HG03064 (cell line): ENCODE results near the gene TTC34.

Source experiments
- ATAC-seq: cut with Tn5 transposase; IDR thresholded peaks from one replicate; pipeline ENCODE4 v1.9.1; 2021; ENCODE audit warnings: low read depth; ENCODE audit not compliant: unreplicated experiment

TTC34 gene

DNA sequence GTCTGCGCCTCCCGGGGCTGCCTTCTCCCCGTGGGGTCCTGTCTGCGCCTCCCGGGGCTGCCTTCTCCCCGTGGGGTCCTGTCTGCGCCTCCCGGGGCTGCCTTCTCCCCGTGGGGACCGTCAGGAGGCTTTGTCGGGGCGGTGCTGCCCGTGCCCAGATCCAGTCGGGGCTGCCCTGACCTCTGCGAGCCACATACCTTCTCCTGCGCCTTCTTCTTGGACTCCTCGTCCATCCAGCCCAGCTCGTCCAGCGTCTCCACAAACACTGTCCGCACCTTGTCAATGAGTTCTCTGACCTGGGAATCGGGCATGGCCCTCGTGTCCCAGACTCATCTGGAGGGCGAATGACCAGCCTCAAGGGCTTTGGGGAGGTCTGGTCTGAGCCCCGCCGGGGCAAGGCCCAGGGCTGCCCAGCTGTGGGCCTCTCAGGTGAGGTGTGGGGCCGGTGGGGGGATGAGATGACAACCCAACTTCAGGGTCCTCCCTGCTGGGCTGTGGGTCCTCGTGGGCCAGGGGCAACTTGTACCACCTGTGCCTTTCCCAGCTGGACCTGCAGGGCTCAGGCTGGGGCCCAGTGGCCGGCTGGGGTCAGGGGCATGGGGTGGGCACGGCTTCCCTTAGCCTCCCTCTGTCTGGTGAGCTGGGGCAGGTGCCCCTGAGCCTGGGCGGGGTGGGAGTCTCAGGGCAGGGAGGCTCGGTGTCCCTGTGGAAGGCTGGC is 205.5 kb downstream of the TTC34 start:
- ATAC-seq: no peak

DNA sequence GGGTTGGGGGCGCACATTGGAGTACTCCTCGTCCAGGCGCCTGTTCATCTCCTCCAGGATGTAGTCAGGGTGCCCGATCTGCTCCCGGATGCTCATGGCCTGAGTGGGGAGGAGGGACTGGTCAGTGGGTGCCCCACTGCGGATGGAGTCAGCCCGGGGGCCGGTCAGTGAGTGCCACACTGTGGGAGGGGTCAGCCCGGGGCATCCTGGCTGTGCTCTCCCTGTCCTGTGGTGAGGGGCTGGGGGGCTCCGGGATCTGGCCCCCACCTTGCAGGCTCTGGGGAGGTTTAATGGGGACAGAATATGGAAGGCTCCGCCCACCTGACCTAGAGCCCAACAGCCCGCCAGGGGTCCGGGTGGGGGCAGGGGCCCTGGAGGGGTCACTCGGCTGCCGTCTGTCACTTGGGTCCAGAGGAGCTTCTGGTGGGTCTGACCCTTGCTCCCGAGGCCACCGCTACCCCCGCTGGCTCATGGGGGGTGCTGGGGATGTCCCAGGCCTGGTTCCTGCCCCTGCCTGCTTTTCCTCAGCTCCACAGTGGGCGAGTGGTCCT is 206.2 kb downstream of the TTC34 start:
- ATAC-seq: no peak

DNA sequence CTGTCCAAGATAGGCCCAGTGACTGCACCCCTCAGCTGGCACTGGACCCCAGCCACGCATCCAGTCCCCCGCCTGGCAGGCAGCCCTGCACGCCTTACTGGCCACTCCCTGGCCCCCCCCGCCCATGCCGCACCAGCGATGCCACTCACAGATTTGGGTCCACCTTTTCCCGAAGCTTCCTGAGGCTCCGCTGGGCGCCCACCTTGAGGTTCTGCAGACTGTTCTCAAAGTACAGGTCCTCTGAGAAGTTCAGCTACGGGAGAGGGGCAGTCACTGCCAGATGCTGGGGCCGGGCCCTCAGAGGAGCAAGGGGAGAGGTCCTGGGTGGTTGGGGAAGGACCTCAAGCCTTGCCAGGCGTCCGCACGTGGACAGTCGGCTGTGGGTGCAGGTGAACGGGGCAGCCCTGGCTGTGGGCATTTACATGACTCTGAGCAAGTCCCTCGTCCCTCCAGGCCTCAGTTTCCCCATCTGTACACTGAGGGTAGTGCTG is 206.8 kb downstream of the TTC34 start:
- ATAC-seq: no peak

DNA sequence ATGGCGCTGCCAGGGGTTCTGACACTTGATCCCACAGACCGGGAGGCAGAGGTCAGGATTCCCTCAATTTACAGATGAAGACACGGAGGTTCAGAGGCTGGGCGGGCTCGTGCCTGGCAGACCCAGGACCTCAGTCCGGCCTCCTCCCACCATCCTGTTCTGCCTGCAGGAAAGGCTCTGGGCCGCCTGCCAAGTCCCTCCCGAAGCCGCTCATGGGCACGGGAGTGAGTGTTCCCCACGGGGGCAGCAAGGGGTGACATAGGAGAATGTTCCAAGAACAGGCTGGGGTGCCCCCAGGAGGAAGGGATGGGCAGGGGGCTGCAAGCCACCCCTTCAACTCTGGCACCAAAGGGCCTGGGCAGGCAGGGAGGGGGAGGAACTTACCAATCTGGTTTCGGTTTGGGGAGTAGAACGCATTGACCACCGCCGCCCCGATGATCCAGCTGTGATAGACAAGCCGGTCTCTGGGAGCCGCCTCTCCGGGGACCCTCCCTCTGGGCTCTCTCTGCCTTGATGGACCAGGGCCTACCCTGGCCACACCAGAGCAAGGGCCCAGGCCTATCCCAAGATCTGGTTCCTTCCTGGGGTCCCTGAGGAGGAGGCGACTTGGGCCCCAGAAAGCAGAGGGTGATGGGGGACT is 207.4 kb downstream of the TTC34 start:
- ATAC-seq: no peak

DNA sequence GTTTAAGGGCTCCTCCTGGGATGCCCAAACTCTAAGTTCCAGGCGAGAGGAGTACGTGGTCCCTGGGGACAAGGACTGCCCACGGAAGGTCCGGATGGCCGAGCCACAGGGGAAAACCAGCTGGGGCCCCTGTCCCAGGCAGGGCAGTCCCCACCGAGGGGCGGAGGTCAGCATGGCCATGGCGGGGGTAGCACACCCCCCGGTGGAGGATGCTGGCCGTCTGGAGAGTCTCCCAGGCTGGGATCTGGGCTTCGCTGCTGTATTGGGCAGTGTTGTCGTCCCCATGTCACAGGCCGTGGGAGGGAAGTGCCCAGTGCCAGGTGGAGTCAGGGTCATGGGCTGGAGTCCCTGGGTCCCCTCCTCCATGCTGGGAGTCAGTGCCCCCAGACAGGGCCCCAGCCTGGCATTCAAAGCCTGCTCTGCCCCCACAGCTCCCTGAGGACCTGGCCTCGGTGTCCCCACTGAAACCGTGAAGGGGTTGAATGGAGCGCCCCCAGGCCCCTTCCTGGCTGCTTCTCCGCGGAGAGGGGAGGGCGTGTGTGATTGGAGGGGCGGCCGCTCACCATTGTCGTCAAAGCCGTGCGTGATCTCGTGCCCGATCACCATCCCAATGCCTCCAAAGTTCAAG is 208.1 kb downstream of the TTC34 start:
- ATAC-seq: no peak

DNA sequence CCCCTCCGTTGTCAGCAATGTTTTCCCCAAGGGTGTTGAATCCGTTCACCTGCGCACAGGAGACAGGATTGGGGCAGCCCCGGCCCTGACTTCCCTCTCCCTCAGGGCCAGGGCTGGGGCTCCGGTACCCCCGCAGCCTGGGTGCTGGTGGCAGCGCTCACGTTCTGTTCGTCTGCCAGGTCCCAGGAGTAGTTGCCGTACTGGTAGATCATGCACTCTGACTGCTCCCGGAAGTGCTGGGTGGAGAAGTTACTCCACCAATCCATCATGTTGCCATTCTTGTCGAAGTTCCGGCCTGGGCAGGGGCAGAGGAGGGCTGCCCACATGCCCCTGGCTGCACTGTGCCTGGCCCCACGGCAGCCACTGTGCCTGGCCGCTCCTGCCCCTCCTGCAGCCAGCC is 208.8 kb downstream of the TTC34 start:
- no peak for ATAC-seq

DNA sequence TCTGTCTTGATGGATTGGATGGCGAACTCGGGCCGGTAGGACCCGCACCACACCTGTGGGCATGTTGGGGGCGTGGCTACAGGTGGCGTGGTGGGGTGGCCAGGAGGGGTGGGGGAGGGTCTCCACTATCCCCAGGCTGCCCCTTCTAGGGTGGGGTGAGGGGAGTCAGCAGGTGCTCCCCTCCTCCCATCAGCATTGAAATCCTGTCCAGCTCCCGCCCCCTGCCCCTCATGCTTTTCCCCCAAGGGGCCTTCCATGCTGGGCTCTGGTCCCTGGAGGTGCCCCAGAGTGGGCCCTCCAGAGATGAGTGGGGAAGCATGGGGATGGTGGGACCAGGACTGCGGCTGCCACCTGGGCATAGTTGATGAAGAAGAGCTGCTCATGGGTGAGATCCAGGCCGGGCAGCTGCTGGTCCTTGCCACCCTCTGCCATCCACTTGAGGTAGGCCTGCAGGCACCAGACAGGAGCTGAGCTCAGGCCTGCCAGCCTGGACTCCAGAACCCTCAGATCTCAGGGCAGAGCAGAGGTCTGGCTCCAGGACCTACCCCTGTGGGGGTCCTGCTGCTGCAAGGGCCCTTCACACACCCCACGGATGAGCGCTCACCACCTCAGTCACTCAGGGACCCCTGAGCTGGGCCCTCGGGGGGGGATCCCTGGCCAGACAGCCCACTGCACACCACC is 209.8 kb downstream of the TTC34 start:
- no peak for ATAC-seq

DNA sequence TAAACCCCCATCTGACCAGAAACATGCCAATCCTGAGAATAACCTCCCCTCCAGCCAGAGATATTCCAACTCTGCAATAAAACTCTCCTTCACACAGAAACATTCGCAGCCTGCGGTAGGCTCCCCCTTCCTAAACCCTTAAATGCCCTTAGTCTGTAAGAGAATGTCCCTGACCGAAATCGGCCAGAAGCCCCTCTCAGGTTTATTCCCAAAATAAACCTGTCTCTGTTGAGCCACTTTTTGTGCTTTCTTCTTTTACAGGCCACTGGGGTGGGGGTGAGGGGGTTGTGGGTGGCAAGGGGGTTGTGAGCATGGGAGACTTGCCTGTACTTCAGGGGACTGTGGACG is 210.3 kb downstream of the TTC34 start:
- ATAC-seq: no peak

DNA sequence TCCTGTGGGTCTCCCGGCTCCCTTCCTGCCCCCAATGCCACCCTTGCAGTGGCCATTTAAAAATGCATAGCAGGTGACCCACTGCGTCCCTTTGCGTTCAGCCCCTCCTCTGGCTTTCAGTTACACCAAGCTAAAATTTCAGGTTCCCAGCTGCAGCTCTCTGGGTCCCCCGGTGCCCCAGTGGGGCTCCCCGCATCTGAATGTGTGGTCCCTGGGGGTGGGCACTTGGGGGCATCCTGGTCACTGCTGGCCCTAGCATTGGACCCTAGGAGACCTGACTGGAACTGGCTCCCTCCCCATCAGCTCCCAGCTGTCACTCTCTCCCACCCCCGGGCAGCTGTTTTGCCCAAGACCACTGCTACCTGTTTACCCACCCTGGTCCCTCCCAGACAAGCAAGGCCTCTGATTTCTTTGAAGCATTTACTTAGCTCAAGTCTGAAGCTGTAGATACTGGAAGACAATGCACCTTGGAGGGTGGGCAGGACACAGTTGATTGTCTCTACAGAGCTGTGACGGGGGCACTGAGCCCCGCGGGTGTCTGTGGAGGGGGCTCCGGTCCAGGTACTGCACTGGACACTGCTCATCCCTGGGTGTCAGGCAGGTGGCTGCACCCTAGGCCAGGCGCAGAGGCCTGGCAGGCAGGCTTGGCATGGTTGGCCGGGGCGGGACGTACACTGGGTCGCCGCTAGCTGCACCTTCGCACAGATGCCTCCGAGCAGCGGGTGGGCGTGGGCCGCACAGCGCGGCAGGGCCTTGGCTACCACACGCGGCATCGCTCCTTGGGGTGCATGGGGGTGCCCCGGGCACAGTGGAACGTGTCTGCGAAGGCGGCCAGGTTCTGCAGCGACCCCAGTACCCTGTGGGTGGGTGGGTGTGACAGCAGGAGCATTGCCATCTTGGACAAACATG is 211.0 kb downstream of the TTC34 start:
- ATAC-seq: no peak

DNA sequence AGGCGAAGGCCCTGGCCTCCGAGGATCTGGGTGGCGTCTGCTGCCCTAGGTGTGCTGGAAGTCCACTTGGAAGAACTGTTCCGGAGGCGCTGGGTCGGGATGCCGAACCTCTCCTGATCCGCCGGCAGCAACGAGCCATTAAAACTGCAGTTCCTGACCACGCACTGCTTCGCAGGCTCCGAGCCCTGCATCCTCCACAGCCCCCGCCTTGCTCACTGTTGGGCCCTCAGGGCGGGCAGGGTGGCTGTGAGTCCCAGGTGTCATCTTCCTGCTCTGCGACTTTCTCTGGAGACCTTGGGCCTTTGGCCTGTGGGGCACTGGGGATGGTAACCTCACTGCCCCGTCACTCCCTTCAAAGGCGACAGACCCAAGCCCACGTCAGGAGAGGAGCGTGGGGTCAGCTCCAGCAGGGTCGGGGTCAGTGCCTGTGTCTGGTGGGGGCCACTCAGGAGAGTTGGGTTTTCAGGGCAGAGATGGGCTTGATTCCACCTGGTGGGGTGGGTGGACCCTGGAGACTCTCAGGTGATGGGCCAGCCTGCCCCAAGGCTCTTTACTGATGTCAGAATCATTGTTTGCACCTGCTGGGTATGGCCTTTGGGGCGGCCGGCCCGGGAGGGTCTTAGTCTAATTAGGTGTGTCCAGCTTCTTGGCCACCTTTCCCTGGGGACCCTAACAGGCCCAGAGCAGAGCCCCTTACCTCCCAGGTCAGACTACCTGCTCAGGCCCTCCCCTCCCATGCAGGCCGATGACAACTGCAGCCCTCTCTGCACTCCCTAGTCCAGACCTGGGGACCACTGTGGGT is 211.9 kb downstream of the TTC34 start:
- no peak for ATAC-seq

DNA sequence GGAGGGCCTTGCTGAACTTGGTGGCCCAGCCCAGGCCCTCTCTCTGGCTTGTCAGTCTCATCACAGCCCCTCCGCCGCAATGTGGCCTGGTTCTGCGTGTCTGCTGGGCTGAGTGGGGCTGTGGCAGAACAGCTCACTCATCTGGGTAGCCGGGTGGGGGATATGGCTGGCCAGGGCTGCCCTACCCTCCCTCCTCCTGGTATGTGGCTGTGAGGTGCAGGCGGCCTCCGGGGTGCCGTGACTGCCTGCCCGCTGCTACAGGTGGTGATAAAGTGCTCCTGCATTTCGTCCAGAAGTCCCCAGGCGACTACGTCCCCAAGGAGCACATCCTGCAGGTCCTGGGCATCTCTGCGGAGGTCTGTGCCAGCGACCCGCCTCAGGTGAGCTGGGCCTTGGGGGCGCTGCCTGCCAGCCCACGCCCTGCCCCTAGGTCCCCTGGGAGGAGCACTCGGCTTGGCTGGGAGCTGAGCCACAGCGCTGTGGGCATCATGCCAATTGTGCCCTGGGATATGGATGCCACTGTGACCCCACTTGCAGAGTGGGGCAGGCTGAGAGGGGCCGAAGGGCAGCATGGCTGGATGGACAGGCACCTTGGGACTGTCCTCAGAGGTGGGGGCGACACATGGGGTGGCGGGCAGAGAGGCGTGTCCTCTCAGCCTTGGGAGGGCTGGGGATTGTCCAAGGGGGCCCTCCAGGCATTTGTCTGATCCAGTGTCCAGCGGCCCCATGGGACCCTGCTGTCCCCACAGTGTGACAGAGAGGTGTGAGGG is 212.6 kb downstream of the TTC34 start:
- no peak for ATAC-seq

DNA sequence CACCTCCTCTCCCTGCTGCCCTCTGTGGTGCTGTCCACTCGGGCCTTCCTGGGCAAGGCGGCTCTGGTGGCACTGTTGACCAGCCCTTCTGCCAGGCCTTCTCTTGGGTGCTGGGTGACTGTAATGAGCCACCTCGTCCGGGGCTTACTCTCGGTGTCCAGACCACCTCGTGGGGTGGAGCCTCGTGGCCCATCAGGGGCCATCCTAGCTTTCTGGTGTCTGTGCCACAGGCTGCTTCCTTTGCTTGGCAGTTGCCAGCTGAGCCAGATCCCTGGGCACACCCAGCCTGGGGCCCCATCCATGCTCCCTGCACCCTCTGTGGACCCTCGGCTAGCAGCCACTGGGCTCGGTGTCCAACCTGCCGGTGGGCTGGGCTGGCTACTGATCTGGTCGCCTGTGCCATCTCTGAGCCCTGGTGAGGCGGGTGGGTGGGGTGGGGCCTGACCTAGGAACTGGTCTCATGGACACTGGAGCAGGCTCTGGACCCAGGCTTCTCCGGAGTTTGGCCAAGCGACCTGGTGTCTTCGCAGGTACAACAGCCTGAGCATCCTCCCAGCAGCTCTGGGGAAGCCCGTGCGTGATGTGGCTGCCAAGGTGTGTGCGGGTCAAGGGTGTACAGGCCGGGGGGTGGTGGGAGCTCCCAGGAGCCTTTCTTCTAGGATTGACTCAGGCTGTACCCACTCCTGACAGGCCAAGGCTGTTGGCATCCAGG is 213.5 kb downstream of the TTC34 start:
- ATAC-seq: no peak

DNA sequence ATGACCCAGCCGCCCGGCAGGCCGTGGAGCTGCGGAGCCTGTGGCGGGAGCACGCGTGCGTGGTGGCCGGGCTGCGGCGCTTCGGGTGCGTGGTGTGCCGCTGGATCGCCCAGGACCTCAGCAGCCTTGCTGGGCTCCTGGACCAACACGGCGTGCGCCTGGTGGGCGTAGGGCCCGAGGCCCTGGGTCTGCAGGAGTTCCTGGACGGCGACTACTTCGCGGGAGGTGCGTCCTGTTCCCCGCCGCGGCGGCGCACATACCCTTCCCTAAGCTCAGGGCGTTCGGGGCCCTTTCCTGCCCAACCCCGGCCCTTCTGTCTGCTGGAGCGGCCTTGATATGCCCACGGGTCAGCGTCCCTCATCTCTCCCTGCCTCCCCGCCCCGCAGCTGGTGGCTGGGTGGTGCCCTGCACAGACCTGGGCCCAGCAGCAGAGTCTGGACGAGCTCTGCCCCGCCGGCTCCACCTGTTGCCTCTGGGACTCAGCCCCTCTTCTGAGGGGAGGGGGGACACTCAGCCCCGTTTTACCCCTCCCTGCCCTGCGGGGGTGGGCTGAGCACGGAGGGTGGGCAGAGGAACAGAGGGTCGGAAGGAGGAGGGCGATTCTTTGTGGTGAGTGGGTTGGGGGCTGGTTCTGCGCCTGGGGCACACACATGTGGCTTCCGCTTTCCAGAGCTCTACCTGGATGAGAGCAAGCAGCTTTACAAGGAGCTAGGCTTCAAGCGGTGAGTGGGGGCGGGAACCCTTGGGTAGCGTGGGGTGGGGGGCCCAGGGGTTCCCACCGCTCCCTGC is 214.2 kb downstream of the TTC34 start:
- ATAC-seq: peak; percentile 10

DNA sequence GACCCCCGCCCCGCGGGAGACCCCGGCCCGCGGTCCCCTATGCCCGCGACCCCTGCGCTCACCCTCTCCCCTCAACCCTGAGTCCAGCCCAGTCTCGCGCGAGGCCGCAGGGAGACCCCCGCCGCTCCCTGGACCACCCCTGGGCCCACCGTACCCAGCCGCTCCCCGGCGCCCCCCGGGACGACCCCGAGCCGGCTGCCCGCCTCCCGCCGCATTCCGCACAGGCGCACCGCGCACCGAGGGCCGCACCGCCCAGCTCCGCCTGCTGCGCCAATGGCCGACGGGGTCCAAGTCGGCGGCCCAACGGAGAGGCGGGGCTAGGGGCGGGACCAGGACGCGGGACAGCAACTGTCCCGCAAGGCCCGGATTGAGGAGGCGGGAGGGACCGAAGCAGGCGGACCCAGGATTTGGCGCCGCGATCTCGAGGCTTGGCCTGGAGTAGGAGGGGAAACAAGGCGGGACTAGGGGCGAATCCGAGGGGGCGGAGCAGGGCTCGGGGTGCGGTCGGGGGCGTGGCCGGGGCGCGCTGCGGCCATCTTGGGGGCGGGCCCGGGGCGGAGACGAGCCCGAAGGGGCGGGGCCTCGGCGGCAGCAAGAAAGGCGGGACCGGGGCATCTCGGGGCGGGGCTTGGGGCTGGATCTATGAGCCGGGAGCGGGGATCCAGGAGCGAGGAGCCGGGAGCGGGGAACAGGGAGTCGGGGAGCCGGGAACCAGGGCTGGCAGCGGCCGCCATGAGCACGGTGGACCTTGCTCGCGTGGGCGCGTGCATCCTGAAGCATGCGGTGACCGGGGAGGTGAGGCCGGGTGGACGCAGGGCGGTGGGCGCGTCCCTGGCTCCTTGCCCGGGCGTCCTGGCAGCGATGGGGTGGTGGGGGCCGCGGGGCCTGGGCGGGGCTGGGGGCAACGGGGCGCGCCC is 215.1 kb downstream of the TTC34 start, which contains the start of gene PRXL2B:
Gene PRXL2B (plus strand): TSS at position 624 of the 917 bp plus-strand sequence. CDS start 109 bp downstream, at position 733.
- ATAC-seq: peak; percentile 49
